ENCODE measurements around the gene GNAZ. TPM values are rescaled to one million over a fixed set of nuclear protein-coding genes. Genes with fewer than 3 reads are reported as not detected.

GNAZ gene
- total RNA-seq, 1 experiment from 2014 or later: 0.82 TPM

- BruUV-seq (replicated peaks): no TSS peak
- TF ChIP-seq CTCF (IDR thresholded peaks at IDR 0.05; ENCODE audit: unreplicated experiment): no peak
- POLR2A ChIA-PET: interaction anchor here (1.1 kb wide), 1 partner anchor 12 kb away, joined by 3 read pairs; no protein-coding TSS in a partner anchor
- DNase-seq (ENCODE audit: unreplicated experiment): no peak
- H3K27ac Mint-ChIP-seq (ENCODE audit: low read depth, unreplicated experiment): no peak overlapping the region
- intact Hi-C loops (cut with micrococcal nuclease): no loop called here
- H3K9me3 Mint-ChIP-seq (ENCODE audit: unreplicated experiment): no peaks in the 10 kb centered on the region
- peaks cover 17% of the 10 kb centered on the region for H3K27me3 Mint-ChIP-seq (ENCODE audit: insufficient read depth, unreplicated experiment)
- no peaks in the 10 kb centered on the region for H3K36me3 Mint-ChIP-seq (ENCODE audit: insufficient read depth, unreplicated experiment)
- no peak overlapping the region for H3K4me3 Mint-ChIP-seq (ENCODE audit: unreplicated experiment)
- H3K4me1 Mint-ChIP-seq (ENCODE audit: insufficient read depth, unreplicated experiment): no peaks in the 10 kb centered on the region
- CTCF ChIA-PET: interaction anchor here (1.0 to 1.8 kb wide), 3 partner anchors 7 to 161 kb away, joined by 3 to 12 read pairs (median 7); no protein-coding TSS in a partner anchor
Observed at GRCh38 chr22:23120415-23120899, 50.1 kb downstream of the GNAZ start.

GRCh38 chr22:23121000-23121421, 50.7 kb downstream of the GNAZ start:
- H3K27me3 Mint-ChIP-seq (ENCODE audit: insufficient read depth, unreplicated experiment): peaks cover 17% of the 10 kb centered on the region
- POLR2A ChIA-PET: interaction anchor here (1.1 kb wide), 1 partner anchor 13 kb away, joined by 3 read pairs; no protein-coding TSS in a partner anchor
- no TSS peak for BruUV-seq (replicated peaks)

GRCh38 chr22:23121424-23121823, 51.1 kb downstream of the GNAZ start:
- CTCF ChIA-PET: interaction anchor here (0.7 to 4.4 kb wide), 2 partner anchors 25 to 163 kb away, joined by 3 to 61 read pairs; no protein-coding TSS in a partner anchor

More at GRCh38 chr22:23121000-23121421, 50.7 kb downstream of the GNAZ start:
- no peak for DNase-seq (ENCODE audit: unreplicated experiment)
- CTCF ChIA-PET: interaction anchor here (0.7 to 4.4 kb wide), 3 partner anchors 26 to 163 kb away, joined by 3 to 61 read pairs (median 12); no protein-coding TSS in a partner anchor
- Mint-ChIP-seq H3K36me3 (ENCODE audit: insufficient read depth, unreplicated experiment) (no peaks in the 10 kb centered on the region), H3K27ac (ENCODE audit: low read depth, unreplicated experiment) (no peak overlapping the region), H3K4me3 (ENCODE audit: unreplicated experiment) (no peak overlapping the region), H3K9me3 (ENCODE audit: unreplicated experiment) (no peaks in the 10 kb centered on the region), H3K4me1 (ENCODE audit: insufficient read depth, unreplicated experiment) (no peaks in the 10 kb centered on the region)
- TF ChIP-seq CTCF (IDR thresholded peaks at IDR 0.05; ENCODE audit: unreplicated experiment): no peak
- intact Hi-C loops (cut with micrococcal nuclease): no loop called here

More at GRCh38 chr22:23121424-23121823, 51.1 kb downstream of the GNAZ start:
- no peaks in the 10 kb centered on the region for H3K4me1 Mint-ChIP-seq (ENCODE audit: insufficient read depth, unreplicated experiment)
- POLR2A ChIA-PET: interaction anchor here (0.7 to 1.1 kb wide), 2 partner anchors 13 to 132 kb away, joined by 3 read pairs; no protein-coding TSS in a partner anchor
- no peak for TF ChIP-seq CTCF (IDR thresholded peaks at IDR 0.05; ENCODE audit: unreplicated experiment)
- peaks cover 17% of the 10 kb centered on the region for H3K27me3 Mint-ChIP-seq (ENCODE audit: insufficient read depth, unreplicated experiment)
- H3K4me3 Mint-ChIP-seq (ENCODE audit: unreplicated experiment): no peak overlapping the region
- H3K36me3 Mint-ChIP-seq (ENCODE audit: insufficient read depth, unreplicated experiment): no peaks in the 10 kb centered on the region
- intact Hi-C loops (cut with micrococcal nuclease): no loop called here
- H3K9me3 Mint-ChIP-seq (ENCODE audit: unreplicated experiment): no peaks in the 10 kb centered on the region
- no TSS peak for BruUV-seq (replicated peaks)
- DNase-seq (ENCODE audit: unreplicated experiment): no peak
- no peak overlapping the region for H3K27ac Mint-ChIP-seq (ENCODE audit: low read depth, unreplicated experiment)
